DMS79 treated with DMSO at 0.1 percent for 48 hours (cell line): ENCODE results near the gene FSTL4.
"Not testable (repeated sequence)": the region's sequence is repeated elsewhere in the genome, so short reads cannot be mapped to it uniquely, and the experiment has no call there.

Experiments
- DNase-seq: peaks from one replicate; lab custom pipeline; 2025; lab: John Stamatoyannopoulos, UW

FSTL4 gene

GRCh38 chr5:133222979-133223378 is 389.4 kb downstream of the FSTL4 start:
- DNase-seq: no peak

- DNase-seq: no peak
Observed at GRCh38 chr5:133222521-133222920, 389.8 kb downstream of the FSTL4 start.

- no peak for DNase-seq
Observed at GRCh38 chr5:133222040-133222439, 390.3 kb downstream of the FSTL4 start.

DNA sequence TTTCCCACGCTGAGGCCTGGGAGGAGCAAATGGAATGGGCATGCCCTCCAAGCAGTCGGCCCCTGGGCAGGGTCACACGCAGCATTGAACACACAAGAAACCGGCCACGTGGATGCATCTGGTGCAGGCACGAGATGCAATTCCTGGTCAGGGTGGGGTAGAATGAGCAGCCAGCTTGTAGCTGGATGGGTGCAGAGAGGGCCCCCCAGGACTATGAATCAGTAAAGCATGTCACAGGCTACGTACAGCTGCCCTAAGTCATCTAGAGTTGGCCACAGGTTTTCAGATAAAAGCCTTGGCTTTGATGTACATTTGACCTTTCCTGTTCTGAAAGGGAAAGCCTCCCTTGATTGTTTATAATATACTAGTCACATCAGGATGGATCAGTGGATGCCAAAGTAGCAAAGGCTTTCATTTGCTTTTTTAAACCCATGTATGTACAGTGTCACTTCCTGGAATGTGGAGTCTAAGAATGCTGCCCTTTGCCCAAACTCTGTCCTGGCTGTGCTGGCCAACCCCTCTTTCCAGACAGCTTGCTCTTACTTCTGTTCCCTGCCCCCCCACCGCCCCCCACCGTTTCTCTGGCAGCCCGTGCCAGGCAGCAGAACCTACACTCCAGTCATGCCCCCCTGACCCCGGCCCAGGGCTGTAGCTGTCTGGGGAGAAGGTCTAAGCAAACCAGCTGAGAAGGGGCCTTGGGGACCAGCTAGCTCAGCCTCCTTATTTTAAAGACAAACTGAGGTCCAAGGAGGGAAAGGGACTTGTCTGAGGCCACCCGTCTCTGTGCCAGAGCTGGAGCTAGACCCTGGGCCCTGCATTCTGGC is 391.3 kb downstream of the FSTL4 start:
- DNase-seq: no peak

DNA sequence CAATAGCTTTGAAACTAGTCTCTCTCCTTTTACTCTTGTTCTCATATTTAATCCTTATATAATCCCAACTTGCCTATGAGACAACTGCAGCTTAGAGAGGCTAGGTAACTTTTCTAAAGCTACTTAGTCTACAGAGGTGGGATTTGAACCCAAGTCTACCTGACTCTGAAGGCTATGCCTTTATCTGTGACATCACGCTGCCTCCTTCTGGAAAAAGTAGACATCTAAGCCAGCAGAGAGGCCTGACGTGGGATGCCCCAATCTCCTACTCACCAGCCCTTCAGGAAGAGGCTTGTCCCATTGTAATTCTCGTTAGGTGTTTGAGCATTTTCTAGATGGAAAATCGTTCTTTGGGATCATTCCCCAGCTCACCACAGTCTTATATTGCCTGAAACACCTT is 393.0 kb downstream of the FSTL4 start:
- no peak for DNase-seq

DNA sequence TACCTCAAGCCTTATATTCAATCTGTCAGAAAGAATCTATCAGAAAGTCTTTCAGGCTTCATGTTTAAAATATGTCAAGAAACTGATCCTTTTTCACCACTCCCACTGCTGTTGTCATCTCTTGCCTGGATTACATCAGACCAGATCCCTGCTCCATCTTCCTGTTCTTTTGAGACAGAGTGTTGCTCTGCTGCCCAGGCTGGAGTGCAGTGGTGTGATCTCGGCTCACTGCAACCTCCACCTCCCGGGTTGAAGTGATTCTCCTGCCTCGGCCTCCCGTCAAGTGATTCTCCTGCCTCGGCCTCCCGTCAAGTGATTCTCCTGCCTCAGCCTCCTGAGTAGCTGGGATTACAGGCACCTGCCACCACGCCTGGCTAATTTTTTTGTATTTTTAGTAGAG is 396.2 kb downstream of the FSTL4 start:
- DNase-seq: not testable (repeated sequence)

GRCh38 chr5:133214153-133214820 is 398.1 kb downstream of the FSTL4 start:
- DNase-seq: no peak

GRCh38 chr5:133205649-133206048 is 406.7 kb downstream of the FSTL4 start:
- DNase-seq: no peak

- DNase-seq: no peak
Observed at GRCh38 chr5:133205204-133205603, 407.1 kb downstream of the FSTL4 start.

GRCh38 chr5:133203317-133204305 is 408.7 kb downstream of the FSTL4 start:
- DNase-seq: no peak

- no peak for DNase-seq
Observed at GRCh38 chr5:133202066-133202665, 410.2 kb downstream of the FSTL4 start.

DNA sequence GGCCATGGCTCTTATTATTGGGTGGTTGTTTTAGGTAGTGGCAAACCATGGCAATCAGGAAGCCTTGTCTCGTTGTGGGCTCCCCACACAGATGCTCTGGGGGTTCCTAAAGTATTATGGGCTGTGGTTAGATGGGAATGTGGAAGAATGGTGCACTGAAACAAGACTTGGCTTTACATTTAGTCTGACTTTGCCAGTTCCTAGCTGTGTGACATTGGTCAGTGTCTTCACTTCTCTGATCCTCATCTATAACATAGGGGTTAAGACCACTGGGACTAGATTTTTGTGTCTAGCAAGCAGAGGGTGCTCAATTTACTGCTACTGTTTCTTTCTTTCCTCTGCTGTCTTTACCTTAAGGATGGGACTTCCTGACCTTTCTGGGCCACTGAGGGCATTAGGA is 411.0 kb downstream of the FSTL4 start:
- DNase-seq: no peak

DNA sequence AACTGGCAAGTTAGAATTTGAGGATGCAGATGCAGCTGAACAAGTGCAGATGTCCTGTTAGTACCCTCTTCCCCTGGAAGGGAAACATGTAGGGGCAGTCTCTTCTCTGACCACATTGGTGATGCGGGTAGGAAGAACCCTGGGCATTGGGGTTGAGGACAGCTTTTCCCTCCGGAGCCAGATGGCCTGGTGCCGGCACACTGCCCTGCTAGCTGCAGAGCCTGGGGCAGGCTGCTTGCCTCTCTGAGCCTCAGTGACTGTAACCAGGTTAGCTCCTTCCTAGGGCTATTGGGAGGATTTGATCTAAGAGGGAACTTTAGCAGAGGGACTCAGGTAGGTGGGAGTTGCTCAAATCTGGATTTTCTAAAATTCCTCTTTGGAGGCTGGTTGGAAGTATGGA is 412.1 kb downstream of the FSTL4 start:
- no peak for DNase-seq

GRCh38 chr5:133199417-133200178 is 412.7 kb downstream of the FSTL4 start:
- DNase-seq: no peak

- no peak for DNase-seq
Observed at GRCh38 chr5:133198511-133198910, 413.8 kb downstream of the FSTL4 start.

DNA sequence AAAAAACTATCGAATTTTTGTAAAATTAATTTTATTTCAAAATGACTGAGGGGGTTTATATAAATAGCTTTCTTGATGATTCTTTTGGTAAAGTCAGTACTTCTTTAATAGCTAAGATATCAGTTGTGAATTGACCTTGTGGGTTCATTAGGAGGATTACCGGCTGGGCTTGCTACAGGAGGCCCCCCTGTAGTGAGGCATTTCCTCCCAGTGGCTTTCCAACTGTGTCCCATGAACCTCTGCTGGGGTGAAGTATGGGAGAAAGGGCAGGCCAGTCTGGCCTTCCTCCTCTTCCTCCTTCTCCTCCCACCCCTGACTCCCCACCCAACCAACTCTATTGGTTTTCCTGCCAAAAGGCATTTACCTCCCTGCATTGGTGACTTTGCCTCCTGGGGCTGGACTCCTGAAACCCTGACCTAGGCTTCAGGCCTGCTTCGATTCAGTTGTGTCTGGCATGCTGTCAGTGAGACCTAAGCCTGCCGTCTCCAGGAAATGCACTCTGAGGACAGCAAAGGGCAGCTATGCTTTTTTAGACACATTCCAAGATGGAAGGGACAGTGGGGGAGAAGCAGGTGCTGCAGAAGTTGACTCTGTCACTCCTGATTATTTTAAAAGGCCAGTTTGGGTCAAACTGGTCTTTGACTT is 415.8 kb downstream of the FSTL4 start:
- no peak for DNase-seq

GRCh38 chr5:133195250-133195649 is 417.1 kb downstream of the FSTL4 start:
- DNase-seq: no peak

GRCh38 chr5:133193794-133194193 is 418.5 kb downstream of the FSTL4 start:
- no peak for DNase-seq

DNA sequence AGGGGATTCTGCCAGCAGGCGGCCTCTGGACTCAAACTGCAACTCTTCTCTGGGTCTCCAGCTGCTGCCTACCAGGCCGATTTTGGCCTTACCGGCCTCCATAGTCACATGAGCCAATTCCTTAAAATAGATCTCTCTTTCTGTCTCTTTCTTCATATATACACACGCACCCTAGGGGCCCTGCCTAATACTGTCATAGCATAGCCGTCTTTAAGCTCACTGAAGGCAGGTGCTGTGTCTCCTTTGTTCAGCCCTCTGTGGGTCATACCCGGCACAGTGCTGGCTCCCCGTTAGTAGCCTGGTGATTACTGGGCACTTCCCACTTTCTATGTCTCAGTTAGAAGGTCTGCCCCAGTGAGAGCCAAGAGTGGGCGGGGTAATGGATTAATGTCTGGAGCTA is 419.6 kb downstream of the FSTL4 start:
- DNase-seq: no peak

DNA sequence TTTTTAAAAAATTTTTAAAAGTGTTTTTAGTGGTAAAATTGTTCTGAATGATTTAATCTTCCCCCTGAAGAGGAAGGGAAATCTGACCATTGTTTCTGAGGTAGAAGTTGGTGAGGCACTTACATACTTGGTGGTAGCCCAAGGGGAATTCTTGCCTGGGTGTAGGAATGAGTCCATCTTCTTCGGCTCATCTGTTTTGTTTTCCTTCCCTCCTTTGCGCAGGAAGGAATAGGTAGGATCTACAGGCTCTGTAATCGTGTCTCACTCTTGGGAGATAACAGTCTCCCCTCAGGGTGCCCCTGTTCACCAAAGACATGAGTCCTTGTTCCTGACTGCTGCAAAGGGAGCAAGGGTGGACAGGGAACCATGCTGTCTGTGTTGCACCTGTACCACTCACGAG is 422.5 kb downstream of the FSTL4 start:
- DNase-seq: no peak

- no peak for DNase-seq
Observed at GRCh38 chr5:133179405-133179804, 432.9 kb downstream of the FSTL4 start.
